ENCODE data around the gene MBNL1. TPM values are rescaled to one million over a fixed set of nuclear protein-coding genes. Genes with fewer than 3 reads are reported as not detected.

MBNL1 gene
- total and polyA plus RNA-seq, 2 of the 4 experiments (the other 2 are of a cell fraction), result 127 to 664 TPM

DNA sequence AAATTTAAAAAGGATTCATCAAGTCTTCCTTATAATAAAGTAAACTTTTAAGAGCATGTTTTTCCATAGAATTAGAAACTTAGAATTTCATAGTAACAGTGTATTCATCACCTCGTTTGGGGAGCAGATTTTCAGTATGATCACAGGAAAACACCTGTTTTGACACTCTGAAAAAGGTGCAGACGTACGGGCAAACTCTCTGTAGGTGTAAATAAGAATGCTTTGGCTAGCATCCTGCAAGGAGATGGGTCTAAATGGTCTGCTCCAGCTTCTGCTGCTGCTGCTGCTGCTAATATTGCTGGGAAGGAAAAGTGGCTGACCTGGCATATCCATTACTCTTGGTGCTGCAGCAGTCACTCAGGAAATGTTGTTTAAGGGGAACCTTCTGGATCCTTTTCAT, 66.0 kb downstream of the MBNL1 start:
- Histone ChIP-seq H3K27me3 (ENCODE audit: control insufficient read depth, insufficient read depth, low read length) (no peaks in the 10 kb centered on the region), H3K79me1 (ENCODE audit: low read depth in 1 of 2, low read length in 2 of 2) (peaks cover 17 to 58% of the 10 kb centered on the region in 2 experiments), H3K4me2 (ENCODE audit: low read depth, low read length) (no peak overlapping the region), H4K91ac (ENCODE audit: insufficient read depth, low read depth, low read length) (no peak overlapping the region), H4K20me1 (ENCODE audit: insufficient read depth, low read length) (peaks cover 43% of the 10 kb centered on the region), H3K9me1 (ENCODE audit: insufficient read depth, low read length) (peaks cover 16% of the 10 kb centered on the region), H3K27ac (ENCODE audit: insufficient read depth, low read length) (no peak overlapping the region), H4K8ac (ENCODE audit: low read depth in 2 of 2, low read length in 2 of 2) (no peak overlapping the region), H2BK15ac (ENCODE audit: low read depth, low read length) (no peak overlapping the region), H3K4me3 (ENCODE audit: insufficient read depth, low read depth, low read length) (no peak overlapping the region), H3K4me1 (ENCODE audit: control insufficient read depth, insufficient read depth, low read length) (peaks cover 4% of the 10 kb centered on the region; the same call in 1 of the 2 replicates), H3K14ac (replicated peaks; ENCODE audit: low read depth, low read length) (no peak overlapping the region), H3K4ac (ENCODE audit: low read depth, low read length) (no peak overlapping the region), H3K36me3 (ENCODE audit: control insufficient read depth, insufficient read depth, low read length) (peaks cover 11% of the 10 kb centered on the region), H2BK120ac (ENCODE audit: low read depth, low read length) (no peak overlapping the region), H3K18ac (ENCODE audit: low read depth, low read length) (no peak overlapping the region), H4K5ac (ENCODE audit: low read depth, low read length) (no peak overlapping the region), H2BK5ac (ENCODE audit: low read depth, low read length, poor library complexity, severe bottlenecking) (no peak overlapping the region), H3K56ac (ENCODE audit: extremely low read depth, insufficient read depth, low read length) (no peak overlapping the region), H3K23ac (ENCODE audit: low read depth, low read length) (no peak overlapping the region), H2AK5ac (ENCODE audit: low read depth, low read length) (no peak overlapping the region), H2AFZ (replicated peaks; ENCODE audit: low read length, poor library complexity) (no peak overlapping the region), H3K9ac (ENCODE audit: low read depth, low read length) (no peak overlapping the region), H2AK9ac (replicated peaks; ENCODE audit: low read depth, low read length, poor library complexity) (no peak overlapping the region), H2BK20ac (ENCODE audit: low read depth, low read length) (no peak overlapping the region), H3K9me3 (ENCODE audit: control insufficient read depth, insufficient read depth, low read length) (no peaks in the 10 kb centered on the region)
- intact Hi-C loops (cut with micrococcal nuclease) (no loop called here), dilution Hi-C loops (cut with HindIII; ENCODE audit: low sequenced_read_pairs, unreplicated experiment) (no loop called here), in situ Hi-C loops (cut with MboI; ENCODE audit: low sequenced_read_pairs) (no loop called here)
- TF ChIP-seq SMC3 (IDR thresholded peaks at IDR 0.05; ENCODE audit: low read depth, low read length) (no peak), RCOR1 (IDR thresholded peaks at IDR 0.05; ENCODE audit: insufficient replicate concordance, low read length) (no peak), NFE2L2 (IDR thresholded peaks at IDR 0.05; ENCODE audit: low read depth, low read length) (no peak), FOS (IDR thresholded peaks at IDR 0.05; ENCODE audit: low read depth, low read length) (no peak), BHLHE40 (IDR thresholded peaks at IDR 0.05; ENCODE audit: low read depth, low read length) (no peak), POLR2A (IDR thresholded peaks at IDR 0.05; ENCODE audit: low read depth, low read length) (no peak), USF2 (IDR thresholded peaks at IDR 0.05; ENCODE audit: low read depth, low read length) (no peak), CTCF (conservative IDR thresholded peaks at IDR 0.05; ENCODE audit: low read depth, low read length) (no peak), MAFK (IDR thresholded peaks at IDR 0.05; ENCODE audit: low read depth, low read length) (no peak), RFX5 (IDR thresholded peaks at IDR 0.05; ENCODE audit: low read depth, low read length) (no peak), CHD1 (IDR thresholded peaks at IDR 0.05; ENCODE audit: low read depth, low read length) (no peak)
- ATAC-seq (ENCODE audit: low read depth) (no peak), DNase-seq (no peak)
- ChIA-PET POLR2A (ENCODE audit: unreplicated experiment) (no interaction called here), CTCF (no interaction called here)
- BruUV-seq (replicated peaks), result no TSS peak
- no CpG with 5 or more reads among the region's 3 CpGs for WGBS, 2 experiments (ENCODE audit: extremely low coverage in 2 of 2, insufficient read length in 1 of 2)
